Fibroblast of mammary gland (primary cell): ENCODE measurements around the gene MSI2.

ENCODE experiments used
- DNase-seq: peaks from one replicate; pipeline ENCODE4 v3.0.0-alpha.2; 2010; ENCODE audit warnings: low read depth
- H3K4me3 ChIP-seq: 2 replicates; pipeline ENCODE4 v1.5.1; 2011; ENCODE audit warnings: low read depth, mild to moderate bottlenecking, low read length, moderate library complexity; ENCODE audit not compliant: control insufficient read depth
- CTCF ChIP-seq: conservative IDR thresholded peaks from 2 replicates; pipeline ENCODE4 v1.5.1; 2011; ENCODE audit warnings: low read depth, low read length, inconsistent platforms; ENCODE audit not compliant: control insufficient read depth, insufficient read depth

Gene MSI2

GRCh38 chr17:57471868-57472368, 215.6 kb downstream of the MSI2 start:
- no peak for TF ChIP-seq CTCF
- H3K4me3 ChIP-seq = no peak overlapping the region
- no peak for DNase-seq

GRCh38 chr17:57475796-57476195, 219.5 kb downstream of the MSI2 start:
- TF ChIP-seq CTCF = no peak
- no peak overlapping the region for H3K4me3 ChIP-seq
- DNase-seq = no peak

GRCh38 chr17:57477522-57478362, 221.4 kb downstream of the MSI2 start:
- DNase-seq = no peak
- H3K4me3 ChIP-seq = no peak overlapping the region
- TF ChIP-seq CTCF = no peak

GRCh38 chr17:57478478-57479250, 222.3 kb downstream of the MSI2 start:
- H3K4me3 ChIP-seq = no peak overlapping the region
- no peak for TF ChIP-seq CTCF
- DNase-seq = peak; percentile 49

GRCh38 chr17:57480438-57481196, 224.3 kb downstream of the MSI2 start:
- no peak overlapping the region for H3K4me3 ChIP-seq
- TF ChIP-seq CTCF = no peak
- peak; percentile 21 for DNase-seq

GRCh38 chr17:57481910-57482391, 225.6 kb downstream of the MSI2 start:
- TF ChIP-seq CTCF = no peak
- peak; percentile 91 for DNase-seq
- H3K4me3 ChIP-seq = no peak overlapping the region
